Omental fat pad (tissue), 4 donors: ENCODE data around the gene TNS1. TPM values are rescaled to one million over a fixed set of nuclear protein-coding genes. Genes with fewer than 3 reads are reported as not detected.

Experiments
- ATAC-seq: fragments of 150-250 bp; one replicate; pipeline ENCODE4 v1.9.1; 2016; ENCODE audit warnings: mild to moderate bottlenecking, moderate library complexity; ENCODE audit not compliant: low FRiP score
- DNase-seq: peaks from one replicate; pipeline ENCODE4 v3.0.0-alpha.2; 2019; ENCODE audit warnings: low spot score
- total RNA-seq, 4 donors: library from RNA; depleted of rRNA; stranded (reverse); fragments of >200 nt; gene quantifications; one replicate each; pipeline ENCODE4 v1.1.0, GENCODE V29; 2016
- TF ChIP-seq, protein P1 (sequence below), 3 donors: fragments of 450-650 bp; IDR thresholded peaks; one replicate each; pipeline ENCODE4 v1.5.1; 2016 to 2017; ENCODE audit warnings: antibody characterized with exemption in 3 of 3, mild to moderate bottlenecking in 3 of 3, moderate library complexity in 2 of 3

TNS1 gene
- total RNA-seq, 4 donors from 2014 or later = 135 to 453 (median 361) TPM

DNA sequence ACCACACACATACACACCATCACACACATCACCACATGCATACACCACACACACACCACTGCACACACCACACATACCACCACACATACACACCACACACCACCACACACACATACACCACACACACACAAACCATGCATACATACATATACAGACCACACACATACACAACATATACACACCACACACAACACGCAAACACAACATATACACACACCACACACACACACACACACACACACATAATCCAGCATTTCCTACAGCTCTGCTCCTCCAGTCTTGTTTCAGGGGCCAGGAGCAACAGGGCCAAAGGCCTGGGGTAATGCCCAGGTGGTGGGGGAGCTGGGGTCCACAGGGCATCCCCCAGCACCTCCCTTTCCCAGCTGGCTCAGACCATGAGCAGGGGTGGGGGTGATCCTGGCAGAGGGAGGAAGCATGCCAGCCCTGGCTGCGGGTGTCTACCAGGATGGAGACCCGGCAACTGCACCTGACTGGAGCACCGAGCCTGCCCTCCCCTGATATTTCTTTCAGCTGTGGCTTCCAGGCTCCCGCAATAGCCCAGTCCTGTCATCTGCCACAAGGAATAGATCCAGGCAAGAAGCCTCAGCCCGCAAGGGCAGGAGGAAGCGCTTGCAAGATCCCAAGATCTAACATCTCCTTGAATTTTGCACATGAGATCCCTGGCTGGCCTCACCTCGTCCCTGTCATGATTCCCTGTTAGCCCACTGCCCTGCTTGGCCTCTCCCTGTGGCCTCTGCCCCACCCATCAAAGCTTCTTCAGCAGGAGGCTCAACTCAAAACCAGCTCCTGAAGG lies 196.9 kb downstream of the TNS1 start:
- no peak for DNase-seq
- TF ChIP-seq, protein P1, sequence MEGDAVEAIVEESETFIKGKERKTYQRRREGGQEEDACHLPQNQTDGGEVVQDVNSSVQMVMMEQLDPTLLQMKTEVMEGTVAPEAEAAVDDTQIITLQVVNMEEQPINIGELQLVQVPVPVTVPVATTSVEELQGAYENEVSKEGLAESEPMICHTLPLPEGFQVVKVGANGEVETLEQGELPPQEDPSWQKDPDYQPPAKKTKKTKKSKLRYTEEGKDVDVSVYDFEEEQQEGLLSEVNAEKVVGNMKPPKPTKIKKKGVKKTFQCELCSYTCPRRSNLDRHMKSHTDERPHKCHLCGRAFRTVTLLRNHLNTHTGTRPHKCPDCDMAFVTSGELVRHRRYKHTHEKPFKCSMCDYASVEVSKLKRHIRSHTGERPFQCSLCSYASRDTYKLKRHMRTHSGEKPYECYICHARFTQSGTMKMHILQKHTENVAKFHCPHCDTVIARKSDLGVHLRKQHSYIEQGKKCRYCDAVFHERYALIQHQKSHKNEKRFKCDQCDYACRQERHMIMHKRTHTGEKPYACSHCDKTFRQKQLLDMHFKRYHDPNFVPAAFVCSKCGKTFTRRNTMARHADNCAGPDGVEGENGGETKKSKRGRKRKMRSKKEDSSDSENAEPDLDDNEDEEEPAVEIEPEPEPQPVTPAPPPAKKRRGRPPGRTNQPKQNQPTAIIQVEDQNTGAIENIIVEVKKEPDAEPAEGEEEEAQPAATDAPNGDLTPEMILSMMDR (IDR thresholded peaks at IDR 0.05) = no peak
- no peak for ATAC-seq

DNA sequence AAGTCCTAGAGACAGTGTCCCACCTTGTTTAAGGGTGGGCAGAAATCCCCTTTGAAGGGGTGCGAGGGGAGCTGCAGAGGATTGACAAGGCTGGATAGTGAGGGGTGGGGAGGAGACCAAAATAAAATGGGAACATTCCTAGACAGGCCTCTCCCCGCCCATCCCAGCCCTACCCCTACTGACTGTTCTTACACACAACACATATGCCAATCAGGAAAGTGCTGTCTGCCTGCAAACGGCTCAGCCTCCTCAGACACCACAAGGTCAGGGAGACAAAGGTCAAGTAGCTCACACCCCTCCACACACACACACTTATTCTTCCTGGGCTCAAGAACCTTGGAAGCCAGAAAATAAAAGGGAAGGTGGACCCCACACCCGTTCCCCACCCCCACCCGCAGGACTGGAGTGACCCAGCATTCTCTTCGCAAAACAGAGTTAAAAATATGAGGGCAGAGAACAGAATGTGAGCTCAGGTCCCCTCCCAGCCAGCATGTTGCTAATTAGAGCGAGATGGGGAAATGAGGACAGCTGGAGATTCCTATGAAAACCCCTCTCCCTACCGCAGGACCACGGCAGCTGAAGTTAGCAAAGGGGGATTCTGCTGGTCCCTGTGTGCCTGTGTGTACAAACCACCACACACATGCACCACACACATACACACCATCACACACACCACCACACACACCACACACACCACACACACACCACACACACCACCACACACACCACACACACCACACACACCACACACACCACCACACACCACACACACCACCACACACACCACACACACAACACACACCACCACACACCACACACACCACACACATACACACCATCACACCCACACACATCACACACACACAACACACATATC lies 197.8 kb downstream of the TNS1 start:
- DNase-seq = no peak
- no peak for ATAC-seq
- TF ChIP-seq, protein P1 (IDR thresholded peaks at IDR 0.05) = no peak

DNA sequence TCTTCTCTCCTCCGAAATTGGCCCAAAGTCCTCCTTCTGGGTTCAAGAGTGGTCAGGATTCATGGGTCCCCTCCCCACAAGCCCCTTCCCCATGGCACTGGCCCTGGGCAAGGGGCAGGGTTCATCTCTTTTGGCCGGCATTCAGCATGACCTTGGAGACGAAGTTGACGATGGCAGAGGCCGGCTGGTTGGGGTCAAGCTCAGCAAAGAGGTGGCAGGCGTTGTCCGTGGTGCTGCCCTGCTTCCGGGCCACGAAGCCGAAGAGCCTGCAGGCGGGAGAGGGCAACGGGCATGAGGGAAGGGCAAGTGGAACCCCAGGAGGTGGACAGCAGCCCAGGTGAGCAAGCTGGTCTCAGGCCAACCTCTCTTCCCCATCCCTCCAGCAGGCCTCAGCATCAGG lies 198.5 kb downstream of the TNS1 start:
- TF ChIP-seq, protein P1 (IDR thresholded peaks at IDR 0.05) = no peak
- ATAC-seq (no peak), DNase-seq (no peak)

DNA sequence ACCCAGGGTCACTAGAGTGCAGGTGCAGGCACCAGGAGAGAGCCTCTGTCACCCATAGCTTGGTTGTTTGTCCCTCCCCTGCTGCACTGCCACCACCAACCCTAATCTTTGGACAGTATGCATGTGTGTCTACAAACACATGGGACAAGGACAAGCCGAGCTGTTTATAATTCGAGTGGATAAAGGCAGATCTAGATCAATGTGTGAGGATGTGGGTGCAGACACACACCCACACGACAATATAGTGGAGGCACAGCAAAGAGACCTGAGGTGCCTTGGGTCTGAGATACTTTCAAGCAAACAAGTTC lies 199.2 kb downstream of the TNS1 start:
- ATAC-seq (no peak), DNase-seq (no peak)
- TF ChIP-seq, protein P1 (IDR thresholded peaks at IDR 0.05) = no peak

DNA sequence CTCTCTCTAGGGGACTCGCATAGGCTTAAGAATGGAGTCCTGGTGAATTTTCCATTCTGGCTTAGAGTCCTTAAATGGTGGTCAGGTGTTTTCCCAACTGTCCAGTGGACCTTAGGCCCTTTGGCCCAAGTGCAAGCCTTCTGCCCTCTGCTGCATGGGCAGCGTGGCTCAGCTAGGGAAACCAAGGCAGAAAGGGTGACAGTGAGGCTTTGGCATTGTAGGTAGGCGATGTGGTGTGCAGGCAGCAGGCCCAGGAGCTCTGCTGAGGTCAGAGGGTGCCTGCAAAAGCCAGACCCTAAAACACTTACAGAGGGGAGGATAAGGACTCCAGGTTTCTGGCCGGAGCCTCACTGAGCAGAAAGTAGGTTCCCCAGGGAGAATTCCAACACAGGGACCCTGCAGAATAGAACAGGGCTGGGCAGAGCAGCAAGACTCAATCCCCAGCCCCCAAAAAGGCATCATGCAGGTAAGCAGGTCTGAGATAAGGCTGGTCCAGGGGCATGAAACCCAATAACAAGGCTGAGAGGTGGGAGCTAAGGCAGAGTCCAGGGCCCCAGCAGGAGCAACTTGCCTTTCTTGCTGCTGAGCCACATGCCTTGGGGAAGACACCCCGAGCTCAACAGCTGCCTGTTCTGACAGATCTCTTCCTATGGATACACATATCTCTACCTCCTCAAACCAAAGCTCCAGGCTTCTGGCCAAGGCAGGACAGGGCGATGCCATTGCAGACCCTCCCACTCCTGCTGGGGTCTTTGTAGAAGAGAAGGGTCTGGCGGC lies 199.7 kb downstream of the TNS1 start:
- TF ChIP-seq, protein P1 (IDR thresholded peaks at IDR 0.05) = no peak
- ATAC-seq (no peak), DNase-seq (no peak)

DNA sequence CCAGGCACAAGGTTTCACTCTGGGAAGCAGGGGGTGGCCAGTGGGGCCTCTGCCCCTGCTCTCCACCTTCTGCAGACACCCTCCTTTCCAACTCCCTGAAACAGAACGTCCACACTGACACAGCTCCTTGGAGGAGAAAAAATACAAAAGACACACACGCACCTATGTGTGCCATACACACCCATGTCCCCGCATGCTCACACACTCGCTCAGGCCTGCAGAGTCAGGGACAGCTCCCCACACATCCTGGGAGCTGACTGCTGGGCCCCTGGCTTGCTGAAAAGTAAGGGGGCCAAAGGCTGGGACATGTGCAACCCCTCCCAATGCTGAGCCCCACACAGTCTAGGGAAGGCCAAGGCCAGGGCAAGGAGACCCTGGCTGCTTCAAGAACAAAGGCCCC lies 200.5 kb downstream of the TNS1 start:
- no peak for ATAC-seq
- DNase-seq = no peak
- TF ChIP-seq, protein P1 (IDR thresholded peaks at IDR 0.05) = no peak
